Measurements from ENCODE around the gene IQSEC1.

Gene IQSEC1

GRCh38 chr3:12961007-12961696, 112.1 kb downstream of the IQSEC1 start:
- H3K4me3 ChIP-seq (ENCODE audit: control insufficient read depth, low read depth, low read length) = no peak overlapping the region
- no peak for TF ChIP-seq CTCF (conservative IDR thresholded peaks at IDR 0.05; ENCODE audit: control insufficient read depth, insufficient read depth, low read depth, low read length)
- no peak for DNase-seq (ENCODE audit: low read depth)

- TF ChIP-seq CTCF (conservative IDR thresholded peaks at IDR 0.05; ENCODE audit: control insufficient read depth, insufficient read depth, low read depth, low read length) = no peak
- DNase-seq (ENCODE audit: low read depth) = no peak
- H3K4me3 ChIP-seq (ENCODE audit: control insufficient read depth, low read depth, low read length) = no peak overlapping the region
Observed at GRCh38 chr3:12960497-12960896, 112.7 kb downstream of the IQSEC1 start.

GRCh38 chr3:12959838-12960378, 113.3 kb downstream of the IQSEC1 start:
- no peak for TF ChIP-seq CTCF (conservative IDR thresholded peaks at IDR 0.05; ENCODE audit: control insufficient read depth, insufficient read depth, low read depth, low read length)
- no peak for DNase-seq (ENCODE audit: low read depth)
- no peak overlapping the region for H3K4me3 ChIP-seq (ENCODE audit: control insufficient read depth, low read depth, low read length)

GRCh38 chr3:12959410-12959809, 113.8 kb downstream of the IQSEC1 start:
- no peak for TF ChIP-seq CTCF (conservative IDR thresholded peaks at IDR 0.05; ENCODE audit: control insufficient read depth, insufficient read depth, low read depth, low read length)
- DNase-seq (ENCODE audit: low read depth) = no peak
- no peak overlapping the region for H3K4me3 ChIP-seq (ENCODE audit: control insufficient read depth, low read depth, low read length)

GRCh38 chr3:12957824-12958792, 115.1 kb downstream of the IQSEC1 start:
- H3K4me3 ChIP-seq (ENCODE audit: control insufficient read depth, low read depth, low read length) = no peak overlapping the region
- no peak for TF ChIP-seq CTCF (conservative IDR thresholded peaks at IDR 0.05; ENCODE audit: control insufficient read depth, insufficient read depth, low read depth, low read length)
- DNase-seq (ENCODE audit: low read depth) = no peak

GRCh38 chr3:12957339-12957738, 115.9 kb downstream of the IQSEC1 start:
- H3K4me3 ChIP-seq (ENCODE audit: control insufficient read depth, low read depth, low read length) = no peak overlapping the region
- DNase-seq (ENCODE audit: low read depth) = no peak
- TF ChIP-seq CTCF (conservative IDR thresholded peaks at IDR 0.05; ENCODE audit: control insufficient read depth, insufficient read depth, low read depth, low read length) = no peak

All from fibroblast of mammary gland (primary cell).